Measurements from ENCODE around the gene RABL6.
"Not testable (repeated sequence)": the region's sequence is repeated elsewhere in the genome, so short reads cannot be mapped to it uniquely, and the experiment has no call there.

RABL6 gene

DNA sequence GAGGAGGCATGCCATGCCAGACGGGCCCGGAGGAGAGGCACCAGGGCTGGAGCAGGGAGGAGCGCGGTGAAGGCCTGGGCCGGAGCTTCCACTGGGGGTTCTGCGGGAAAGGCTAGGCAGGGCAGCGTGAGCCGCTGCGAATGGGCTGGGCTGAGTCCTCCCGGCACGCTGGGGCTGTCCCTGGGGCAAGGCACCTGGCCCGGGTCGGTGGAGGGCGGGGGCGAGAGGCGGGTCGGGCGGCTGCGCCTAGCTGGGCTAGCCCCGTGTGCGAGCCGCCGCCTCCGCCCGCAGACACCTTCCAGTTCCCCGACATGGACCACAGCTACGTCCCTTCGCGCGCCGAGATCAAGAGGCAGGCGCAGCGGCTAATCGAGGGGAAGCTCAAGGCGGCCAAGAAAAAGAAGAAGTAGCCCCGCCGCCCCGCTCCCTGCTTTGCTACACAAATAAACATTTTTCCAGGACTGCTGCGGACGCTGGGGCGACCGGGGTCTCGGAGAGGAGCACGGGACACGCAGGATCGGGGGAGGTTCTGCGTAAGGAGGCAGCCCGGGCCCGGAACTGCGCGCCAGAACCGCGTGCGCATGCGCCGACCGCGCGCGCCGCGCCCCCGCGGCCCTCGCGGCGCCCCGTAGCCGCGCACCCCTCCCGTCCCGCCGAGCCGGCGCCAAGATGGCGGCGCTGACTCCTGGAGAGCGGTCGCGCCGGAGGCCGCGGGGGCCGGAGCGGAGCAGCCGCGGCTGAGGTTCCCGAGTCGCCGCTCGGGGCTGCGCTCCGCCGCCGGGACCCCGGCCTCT lies at the start of gene RABL6:
RABL6 (plus strand) TSS at position 668 of the 794 bp plus-strand sequence. CDS start 249 bp downstream, outside the sequence.
- DNase-seq (ENCODE audit: low spot score in 2 of 2), result peak; percentile 86 to 93
- peak; percentile 92 for ATAC-seq
- peaks cover 49% of the 10 kb centered on the region for H3K36me3 Mint-ChIP-seq
- H3K9me3 Mint-ChIP-seq, result no peaks in the 10 kb centered on the region
- H3K4me1 Mint-ChIP-seq, result peaks cover 49% of the 10 kb centered on the region
- peak within 1 kb of the TSS; percentile 88 for H3K27ac Mint-ChIP-seq
- H3K4me3 Mint-ChIP-seq, result peak within 1 kb of the TSS; percentile 81

GRCh38 chr9:136759001-136759400 lies 48.7 kb upstream of the RABL6 start:
- ATAC-seq, result no peak
- no peak for DNase-seq (ENCODE audit: low spot score in 2 of 2)
- H3K4me1 Mint-ChIP-seq, result no peaks in the 10 kb centered on the region
- no peak overlapping the region for H3K4me3 Mint-ChIP-seq
- H3K9me3 Mint-ChIP-seq, result no peaks in the 10 kb centered on the region
- H3K27ac Mint-ChIP-seq, result no peak overlapping the region
- no peaks in the 10 kb centered on the region for H3K36me3 Mint-ChIP-seq

DNA sequence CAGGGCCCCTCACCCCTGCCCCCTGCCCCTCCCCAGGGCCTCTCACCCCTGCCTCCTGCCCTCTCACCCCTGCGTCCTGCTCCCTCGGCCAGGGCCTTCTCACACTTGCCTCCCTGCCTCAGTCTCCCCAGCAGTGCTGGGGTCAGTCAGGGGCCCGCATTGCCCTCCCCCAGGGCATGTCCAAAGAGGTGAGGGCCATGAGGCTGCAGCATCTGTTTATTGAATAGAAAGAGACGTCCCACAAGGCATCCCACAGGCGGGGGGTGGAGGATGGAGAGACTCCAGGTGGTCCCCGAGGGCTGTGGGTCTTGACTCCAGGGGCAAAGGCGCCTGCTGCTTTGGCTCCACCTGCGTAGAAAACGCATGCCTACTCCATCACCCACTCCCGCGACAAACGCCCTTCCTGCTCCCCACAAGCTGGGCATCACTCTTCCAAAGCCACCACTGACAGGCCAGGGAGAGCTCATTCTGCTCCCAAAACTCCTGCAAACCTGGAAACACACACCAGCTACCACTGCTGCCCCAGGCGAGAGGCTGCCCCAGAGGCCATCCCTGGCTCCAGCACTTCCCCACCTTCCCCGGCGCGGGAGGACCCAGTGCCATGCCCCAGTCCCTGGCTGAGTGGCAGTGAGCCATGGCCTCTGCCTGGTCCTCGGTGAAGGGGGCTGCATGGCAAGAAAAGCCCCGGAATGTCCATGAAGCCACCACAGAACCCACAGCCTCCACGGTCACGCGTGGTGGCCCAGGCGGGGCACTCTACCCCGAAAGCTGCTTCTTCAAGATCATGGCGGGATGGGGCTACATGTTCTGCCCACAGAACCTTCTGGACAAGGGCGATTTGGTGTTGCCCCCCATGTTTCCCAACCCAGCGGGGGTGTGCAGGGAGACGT lies 48.1 kb upstream of the RABL6 start:
- DNase-seq (ENCODE audit: low spot score in 2 of 2) (no peak), ATAC-seq (no peak)
- no peaks in the 10 kb centered on the region for H3K9me3 Mint-ChIP-seq
- no peak overlapping the region for H3K4me3 Mint-ChIP-seq
- H3K36me3 Mint-ChIP-seq, result no peaks in the 10 kb centered on the region
- no peaks in the 10 kb centered on the region for H3K4me1 Mint-ChIP-seq
- no peak overlapping the region for H3K27ac Mint-ChIP-seq

GRCh38 chr9:136760424-136760823 lies 47.3 kb upstream of the RABL6 start:
- Mint-ChIP-seq H3K9me3 (no peaks in the 10 kb centered on the region), H3K27ac (no peak overlapping the region), H3K4me1 (peaks cover 2% of the 10 kb centered on the region), H3K4me3 (no peak overlapping the region), H3K36me3 (no peaks in the 10 kb centered on the region)
- DNase-seq (ENCODE audit: low spot score in 2 of 2) (no peak), ATAC-seq (no peak)

- ATAC-seq, result peak; percentile 43
- H3K9me3 Mint-ChIP-seq; H3K4me3 Mint-ChIP-seq; DNase-seq (ENCODE audit: low spot score in 2 of 2); H3K27ac Mint-ChIP-seq; H3K36me3 Mint-ChIP-seq; H3K4me1 Mint-ChIP-seq: not testable (repeated sequence)
These were observed 46.8 kb upstream of the RABL6 start for GRCh38 chr9:136760834-136761544.

DNA sequence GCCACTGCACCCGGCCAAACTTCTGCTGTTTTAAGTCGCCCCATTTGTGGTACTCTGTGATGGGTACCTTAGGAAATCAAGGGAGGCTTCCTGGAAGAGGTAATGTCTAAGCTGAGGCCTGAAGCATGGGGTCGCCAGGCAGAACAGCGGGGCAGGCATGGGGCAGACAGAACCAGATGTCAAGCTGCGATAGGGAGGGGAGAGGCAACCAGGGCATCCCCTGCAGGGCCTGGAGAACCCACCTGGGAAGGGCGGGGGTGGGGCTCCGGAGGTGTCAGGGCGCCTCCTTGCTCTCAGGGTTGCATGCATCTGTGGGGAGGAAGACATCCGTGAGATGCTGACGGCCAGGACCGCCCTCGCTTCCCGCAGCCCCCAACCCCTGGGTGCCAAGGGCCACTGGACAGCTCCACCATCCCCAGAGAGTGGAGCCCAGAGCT lies 46.2 kb upstream of the RABL6 start:
- peaks cover 11% of the 10 kb centered on the region for H3K4me1 Mint-ChIP-seq
- ATAC-seq (no peak), DNase-seq (ENCODE audit: low spot score in 2 of 2) (no peak)
- H3K36me3 Mint-ChIP-seq, result no peaks in the 10 kb centered on the region
- H3K4me3 Mint-ChIP-seq, result no peak overlapping the region
- H3K27ac Mint-ChIP-seq, result no peak overlapping the region
- no peaks in the 10 kb centered on the region for H3K9me3 Mint-ChIP-seq

DNA sequence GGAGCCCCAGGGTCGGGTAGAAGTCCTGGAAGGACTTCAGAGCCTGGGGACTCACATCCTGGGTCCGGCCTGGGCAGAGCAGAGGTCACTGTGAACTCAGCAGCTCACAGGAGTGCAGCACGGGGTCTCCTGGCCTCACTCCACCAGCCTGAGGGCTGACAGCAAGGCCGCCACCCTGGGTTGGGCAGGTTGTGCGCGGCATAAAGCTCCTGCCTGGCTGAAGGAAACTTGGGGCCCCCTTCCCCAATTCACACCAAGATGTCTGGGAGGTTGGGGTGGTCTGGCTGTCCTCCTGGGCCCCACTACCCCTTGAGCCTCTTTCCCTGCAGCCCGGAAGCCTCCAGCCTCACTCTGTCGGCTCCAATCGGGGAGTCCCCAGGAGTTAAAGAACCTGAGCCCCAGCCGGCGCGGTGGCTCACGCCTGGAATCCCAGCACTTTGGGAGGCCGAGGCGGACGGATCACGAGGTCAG lies 45.5 kb upstream of the RABL6 start:
- Mint-ChIP-seq H3K4me3 (no peak overlapping the region), H3K4me1 (peaks cover 18% of the 10 kb centered on the region), H3K9me3 (no peaks in the 10 kb centered on the region), H3K27ac (no peak overlapping the region), H3K36me3 (no peaks in the 10 kb centered on the region)
- DNase-seq (ENCODE audit: low spot score in 2 of 2) (no peak), ATAC-seq (no peak)

DNA sequence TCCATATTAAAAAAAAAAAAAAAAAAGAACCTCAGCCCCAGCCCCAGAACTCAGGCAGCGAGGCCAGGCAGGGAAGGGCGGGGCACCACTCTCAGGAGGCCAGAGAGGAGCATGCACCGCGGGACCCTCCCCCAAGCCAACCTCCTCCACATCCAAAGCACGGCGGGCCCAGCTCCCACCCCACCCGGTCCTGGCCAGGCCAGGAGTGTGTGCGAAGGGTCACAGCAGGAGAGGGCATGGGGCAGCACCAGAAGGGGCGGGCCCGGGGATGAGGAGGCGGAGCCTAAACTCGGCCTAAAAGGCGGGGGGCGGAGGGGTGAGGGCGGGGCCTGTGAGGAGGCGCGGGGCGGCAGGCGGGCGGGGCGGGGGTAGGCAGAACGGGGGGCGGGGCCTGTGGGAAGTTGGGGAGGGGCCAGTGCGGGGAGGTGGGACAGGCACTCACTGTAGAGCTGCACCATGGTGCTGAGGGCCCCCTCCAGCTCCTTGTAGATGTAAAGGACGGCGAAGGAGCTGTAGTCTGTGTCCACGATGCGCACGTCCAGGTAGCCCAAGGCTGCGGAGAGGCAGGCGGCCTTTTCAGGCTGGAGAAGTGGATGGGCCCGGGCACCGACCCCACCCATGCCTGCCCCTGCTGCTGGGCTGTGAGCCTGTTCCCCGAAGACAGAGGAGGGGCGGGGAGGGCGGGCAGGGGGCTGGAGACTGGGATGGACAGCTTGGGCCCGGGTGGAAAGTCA lies 44.7 kb upstream of the RABL6 start:
- ATAC-seq, result no peak
- DNase-seq (ENCODE audit: low spot score in 2 of 2), result no peak
- Mint-ChIP-seq H3K27ac (no peak overlapping the region), H3K4me3 (no peak overlapping the region), H3K36me3 (no peaks in the 10 kb centered on the region), H3K4me1 (peaks cover 19% of the 10 kb centered on the region), H3K9me3 (no peaks in the 10 kb centered on the region)

DNA sequence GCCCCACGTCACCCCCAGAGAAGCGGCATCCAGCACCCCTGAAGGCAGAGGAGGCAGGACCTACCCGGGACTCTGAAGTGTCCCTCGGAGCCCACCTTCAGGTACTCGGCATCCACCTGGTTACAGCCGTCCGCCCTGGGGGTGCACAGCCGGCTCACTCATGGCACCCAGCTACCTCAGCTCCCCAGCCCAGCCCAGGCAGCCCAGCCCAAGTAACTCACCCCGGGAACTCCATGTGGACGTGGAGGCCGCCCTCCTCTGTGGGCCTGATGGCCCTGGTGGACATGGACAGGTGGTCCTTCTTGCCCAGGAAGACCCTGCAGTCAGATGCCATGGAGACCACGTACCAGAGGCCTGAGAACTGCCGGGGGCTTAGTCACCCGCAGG lies 44.1 kb upstream of the RABL6 start:
- Mint-ChIP-seq H3K36me3 (no peaks in the 10 kb centered on the region), H3K9me3 (no peaks in the 10 kb centered on the region), H3K27ac (no peak overlapping the region), H3K4me1 (peaks cover 19% of the 10 kb centered on the region), H3K4me3 (no peak overlapping the region)
- ATAC-seq, result no peak
- DNase-seq (ENCODE audit: low spot score in 2 of 2), result no peak

DNA sequence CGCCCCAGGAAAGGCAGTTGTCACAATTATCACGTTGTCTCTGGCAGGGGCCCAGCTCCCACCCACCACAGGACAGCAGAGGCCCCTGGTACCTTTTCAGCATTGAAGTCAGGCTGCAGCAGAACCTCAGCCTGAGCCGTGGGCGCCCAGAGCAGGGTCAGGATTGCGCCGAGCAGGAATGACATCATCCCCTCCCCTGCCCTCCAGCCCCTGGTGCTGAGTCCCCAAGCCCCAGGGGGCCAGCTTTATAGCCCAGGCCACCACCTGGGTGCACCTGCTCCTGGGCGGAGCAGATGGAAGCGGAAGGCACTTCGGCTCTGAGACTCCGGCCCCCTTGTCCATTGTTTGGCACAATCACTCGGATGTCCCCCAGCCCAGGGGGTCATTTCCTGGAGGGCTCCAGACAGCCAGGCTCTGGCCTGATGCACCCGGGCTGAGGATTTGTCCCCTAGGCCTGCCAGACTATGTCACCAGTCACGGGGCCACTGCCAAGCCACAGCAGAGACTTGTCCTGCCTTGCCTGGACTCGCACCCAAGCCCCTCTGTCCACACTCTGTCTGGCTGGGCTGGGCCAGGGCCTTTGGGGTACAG lies 43.4 kb upstream of the RABL6 start, which contains the start of gene LCN15:
LCN15 (minus strand) TSS at position 218 of the 591 bp plus-strand sequence; CDS start at position 188, 30 bp downstream.
- no peak within 1 kb of the TSS for H3K27ac Mint-ChIP-seq
- H3K4me3 Mint-ChIP-seq, result no peak within 1 kb of the TSS
- H3K36me3 Mint-ChIP-seq, result no peaks in the 10 kb centered on the region
- H3K4me1 Mint-ChIP-seq, result peaks cover 19% of the 10 kb centered on the region
- ATAC-seq (no peak), DNase-seq (ENCODE audit: low spot score in 2 of 2) (no peak)
- no peaks in the 10 kb centered on the region for H3K9me3 Mint-ChIP-seq

DNA sequence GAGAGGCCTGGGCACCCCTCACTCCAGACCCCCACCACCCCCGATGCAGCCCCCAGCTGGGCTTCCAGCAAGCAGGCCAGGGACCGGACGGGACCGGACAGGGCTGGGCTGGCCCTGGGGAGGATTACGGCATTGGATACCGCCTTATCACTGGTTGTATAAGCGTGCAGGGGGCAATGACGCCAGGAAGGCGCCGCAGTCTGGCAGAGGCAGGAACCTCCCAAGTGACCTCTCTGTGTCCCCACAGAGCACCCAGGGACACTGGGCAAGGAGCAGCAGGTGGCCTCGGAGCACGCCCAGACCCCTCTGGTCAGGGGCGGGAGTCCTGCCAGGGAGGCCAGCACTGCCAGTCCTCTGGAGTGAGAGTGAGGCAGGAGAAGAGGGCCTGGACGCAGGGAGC lies 42.7 kb upstream of the RABL6 start:
- Mint-ChIP-seq H3K9me3 (no peaks in the 10 kb centered on the region), H3K36me3 (no peaks in the 10 kb centered on the region), H3K4me1 (peaks cover 24% of the 10 kb centered on the region), H3K27ac (no peak overlapping the region), H3K4me3 (no peak overlapping the region)
- ATAC-seq (no peak), DNase-seq (ENCODE audit: low spot score in 2 of 2) (no peak)

- H3K4me3 Mint-ChIP-seq, result peak overlapping the region; percentile 36
- not testable (repeated sequence) for H3K9me3 Mint-ChIP-seq; DNase-seq (ENCODE audit: low spot score in 2 of 2); H3K36me3 Mint-ChIP-seq
- peak overlapping the region; percentile 83 for H3K27ac Mint-ChIP-seq
- H3K4me1 Mint-ChIP-seq, result peaks cover 24% of the 10 kb centered on the region
- ATAC-seq, result peak; percentile 61
These were observed 41.9 kb upstream of the RABL6 start for GRCh38 chr9:136765745-136766409.

GRCh38 chr9:136766410-136767120 lies 41.2 kb upstream of the RABL6 start:
- H3K9me3 Mint-ChIP-seq; ATAC-seq; H3K36me3 Mint-ChIP-seq; DNase-seq (ENCODE audit: low spot score in 2 of 2): not testable (repeated sequence)
- H3K27ac Mint-ChIP-seq, result peak overlapping the region; percentile 83
- peak overlapping the region; percentile 36 for H3K4me3 Mint-ChIP-seq
- H3K4me1 Mint-ChIP-seq, result peaks cover 24% of the 10 kb centered on the region

Data from stimulated activated effector memory CD8-positive, alpha-beta T cell treated with anti-CD3 and anti-CD28 coated beads, Interleukin-12 subunit alpha, Interleukin-12 subunit beta, amount 100 ng/mL, for 72 hours (primary cell).